Activated naive CD4-positive, alpha-beta T cell treated with anti-CD3 and anti-CD28 coated beads, Interleukin-2, amount 50 U/mL, for 16 hours (primary cell): Measurements from ENCODE around the gene MUC20.
A peak's percentile ranks its signal among the peaks of the same experiment; 100 is the strongest.
"Not testable (repeated sequence)": the region's sequence is repeated elsewhere in the genome, so short reads cannot be mapped to it uniquely, and the experiment has no call there.

Experiments used
- DNase-seq: peaks from one replicate; pipeline ENCODE4 v3.0.0-alpha.2; 2020

The MUC20 gene

DNA sequence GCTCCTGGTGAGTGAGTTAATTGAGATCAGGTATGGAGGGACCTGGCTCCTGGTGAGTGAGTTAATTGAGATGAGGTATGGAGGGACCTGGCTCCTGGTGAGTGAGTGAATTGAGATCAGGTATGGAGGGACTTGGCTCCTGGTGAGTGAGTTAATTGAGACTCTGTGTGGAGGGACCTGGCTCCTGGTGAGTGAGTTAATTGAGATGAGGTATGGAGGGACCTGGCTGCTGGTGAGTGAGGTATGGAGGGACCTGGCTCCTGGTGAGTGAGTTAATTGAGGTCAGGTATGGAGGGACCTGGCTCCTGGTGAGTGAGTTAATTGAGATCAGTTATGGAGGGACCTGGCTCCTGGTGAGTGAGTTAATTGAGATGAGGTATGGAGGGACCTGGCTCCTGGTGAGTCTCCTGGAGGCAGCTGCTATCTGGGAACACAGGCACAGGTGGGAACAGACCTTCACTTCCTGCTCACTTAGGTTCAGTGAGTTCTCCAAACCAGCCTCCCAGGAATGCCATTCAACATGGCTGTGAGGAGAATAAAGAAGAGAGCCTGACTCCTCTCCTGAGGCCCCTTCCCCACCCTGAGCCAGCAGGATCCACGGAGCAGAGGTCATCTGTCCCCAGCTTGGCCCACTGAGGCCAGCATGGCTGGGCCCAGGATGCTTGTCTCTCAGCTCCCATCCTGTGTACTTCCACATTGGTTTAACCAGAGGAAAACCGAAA is 9.5 kb upstream of the MUC20 start:
- DNase-seq, result not testable (repeated sequence)

DNA sequence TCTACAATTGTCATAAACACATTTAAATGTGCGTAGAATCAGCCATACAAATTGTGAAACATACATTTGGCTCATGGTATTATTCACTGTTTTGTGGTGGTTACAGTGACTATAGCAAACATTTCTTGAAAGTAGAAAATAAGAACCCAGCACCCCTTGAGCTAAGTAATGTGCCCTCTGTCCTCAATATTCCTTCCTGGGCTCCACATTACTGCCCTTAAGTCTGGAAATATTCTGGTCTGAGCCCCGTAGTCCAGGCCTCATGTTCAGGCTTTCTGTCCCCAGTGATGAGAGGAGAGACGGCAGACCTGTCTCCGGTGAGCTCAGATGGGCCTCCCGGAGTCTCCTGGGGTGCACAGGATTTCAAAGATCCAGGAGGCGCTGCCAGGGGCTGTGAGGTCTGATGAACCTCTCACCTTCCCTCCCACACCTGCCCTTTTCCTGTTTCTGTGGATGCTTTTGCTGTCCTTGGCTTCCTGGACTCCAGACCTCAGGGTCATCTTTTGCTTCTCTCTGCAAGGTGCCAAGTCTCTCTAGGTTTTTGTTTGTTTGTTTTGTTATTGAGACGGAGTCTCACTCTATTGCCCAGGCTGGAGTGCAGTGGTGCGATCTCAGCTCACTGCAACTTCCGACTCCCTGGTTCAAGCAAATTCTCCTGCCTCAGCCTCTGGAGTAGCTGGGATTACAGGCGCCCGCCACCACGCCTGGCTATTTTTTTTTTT is 8.8 kb upstream of the MUC20 start:
- no peak for DNase-seq

DNA sequence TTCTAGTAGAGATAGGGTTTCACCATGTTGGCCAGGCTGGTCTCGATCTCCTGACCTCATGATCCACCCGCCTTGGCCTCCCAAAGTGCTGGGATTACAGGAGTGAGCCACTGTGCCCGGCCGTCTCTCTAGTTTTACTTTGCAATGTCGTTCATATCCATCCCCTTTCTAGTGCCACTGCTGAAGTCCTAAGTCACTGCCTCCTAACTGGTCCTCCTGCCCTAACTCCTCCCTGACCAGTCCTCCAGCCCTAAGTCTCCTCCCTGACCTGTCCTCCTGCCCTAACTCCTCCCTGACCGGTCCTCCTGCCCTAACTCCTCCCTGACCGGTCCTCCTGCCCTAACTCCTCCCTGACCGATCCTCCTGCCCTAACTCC is 8.3 kb upstream of the MUC20 start:
- not testable (repeated sequence) for DNase-seq

DNA sequence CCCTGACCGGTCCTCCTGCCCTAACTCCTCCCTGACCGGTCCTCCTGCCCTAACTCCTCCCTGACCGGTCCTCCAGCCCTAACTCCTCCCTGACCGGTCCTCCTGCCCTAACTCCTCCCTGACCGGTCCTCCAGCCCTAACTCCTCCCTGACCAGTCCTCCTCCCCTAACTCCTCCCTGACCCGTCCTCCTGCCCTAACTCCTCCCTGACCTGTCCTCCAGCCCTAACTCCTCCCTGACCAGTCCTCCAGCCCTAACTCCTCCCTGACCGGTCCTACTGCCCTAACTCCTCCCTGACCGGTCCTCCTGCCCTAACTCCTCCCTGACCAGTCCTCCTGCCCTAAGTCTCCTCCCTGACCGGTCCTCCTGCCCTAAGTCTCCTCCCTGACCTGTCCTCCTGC is 7.6 kb upstream of the MUC20 start:
- not testable (repeated sequence) for DNase-seq

DNA sequence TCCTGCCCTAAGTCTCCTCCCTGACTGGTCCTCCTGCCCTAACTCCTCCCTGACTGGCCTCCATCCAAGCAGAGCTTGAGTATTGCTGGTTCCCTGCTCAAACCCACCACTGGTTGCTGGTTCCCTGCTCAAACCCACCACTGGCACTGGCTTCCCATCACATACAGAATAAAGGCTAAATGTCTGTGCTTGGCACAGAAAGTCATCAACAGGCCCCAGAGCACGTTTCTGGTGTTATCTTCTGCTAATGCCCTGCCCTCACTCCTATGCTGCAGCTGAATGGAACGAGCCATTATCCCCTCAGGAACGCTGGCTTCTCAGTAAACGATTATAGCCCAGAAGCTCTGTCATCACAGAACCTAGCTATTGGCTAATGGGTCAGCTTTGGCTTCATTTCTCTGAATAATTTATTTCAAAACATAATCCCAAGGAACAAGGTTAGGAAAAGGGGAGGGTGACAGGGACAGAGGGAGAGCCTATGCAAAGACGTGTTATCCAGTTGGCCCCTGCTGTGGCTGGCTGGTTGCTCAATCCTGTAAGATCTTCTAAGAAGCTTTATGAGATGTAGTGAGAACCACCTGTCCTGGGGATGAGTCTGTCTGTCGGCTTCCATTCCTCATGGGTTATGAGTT is 6.3 kb upstream of the MUC20 start:
- DNase-seq, result no peak

DNA sequence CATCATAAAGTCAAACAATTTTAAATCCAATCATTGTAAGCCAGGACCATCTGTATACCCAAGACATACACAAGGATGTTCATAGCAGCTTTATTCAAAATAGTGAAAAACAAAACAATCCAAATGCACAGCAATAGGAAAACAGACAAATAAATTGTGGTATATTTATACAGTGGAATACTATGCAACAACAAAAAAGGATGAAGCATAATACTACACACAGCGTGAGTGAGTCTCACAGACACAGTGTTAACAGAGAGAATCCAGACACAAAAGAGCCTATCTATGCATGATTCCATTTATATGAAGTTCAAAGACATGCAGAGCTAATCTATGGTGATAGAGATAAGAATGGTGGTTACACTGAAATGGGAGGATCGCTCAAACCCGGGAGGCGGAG is 5.6 kb upstream of the MUC20 start:
- DNase-seq, result no peak

DNA sequence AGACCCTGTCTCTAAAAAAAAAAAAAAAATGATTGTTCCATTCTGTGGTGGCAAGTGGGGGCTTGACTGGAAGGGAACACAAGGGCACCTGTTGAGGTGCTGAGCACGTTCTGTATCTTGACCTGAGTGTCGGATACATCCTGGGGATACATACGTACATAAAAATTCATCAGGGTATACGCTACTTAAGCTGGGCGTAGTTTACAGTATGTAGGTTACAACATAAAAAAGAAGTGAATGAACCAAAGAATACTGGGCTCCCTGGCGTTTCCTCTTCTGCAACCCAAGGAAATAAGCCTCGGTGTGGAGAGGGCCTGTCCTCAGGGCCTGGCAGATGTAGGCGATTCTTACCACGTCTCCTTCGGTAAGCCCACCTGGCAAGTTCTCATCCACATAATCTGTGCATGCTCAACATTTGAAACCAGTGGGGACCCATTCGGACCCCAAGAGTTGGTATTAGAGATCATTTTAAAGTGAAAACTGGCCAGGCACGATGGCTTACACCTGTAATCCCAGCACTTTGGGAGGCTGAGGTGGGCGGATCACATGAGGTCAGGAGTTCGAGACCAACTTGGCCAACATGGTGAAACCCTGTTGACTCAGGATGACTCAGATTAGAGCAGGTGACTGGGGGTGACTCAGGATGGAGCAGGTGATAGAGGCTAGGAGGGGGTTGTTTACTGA is 5.1 kb upstream of the MUC20 start:
- peak; percentile 38 for DNase-seq

DNA sequence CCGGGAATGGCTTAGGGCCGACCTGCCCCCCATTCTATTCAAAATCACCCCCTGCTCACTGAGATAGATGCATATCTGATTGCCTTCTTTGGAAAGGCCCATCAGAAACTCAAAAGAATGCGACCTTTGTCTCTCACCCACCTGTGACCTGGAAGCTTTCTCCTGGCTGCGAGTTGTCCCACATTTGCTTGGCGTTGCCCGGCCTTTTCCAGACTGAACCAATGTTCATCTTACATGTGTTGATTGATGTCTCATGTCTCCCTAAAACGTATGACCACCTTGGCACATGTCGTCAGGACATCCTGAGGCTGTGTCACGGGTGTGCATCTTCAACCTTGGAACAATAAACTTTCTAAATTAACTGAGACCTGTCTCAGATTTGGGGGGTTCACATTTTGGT is 3.4 kb upstream of the MUC20 start:
- DNase-seq, result no peak

DNA sequence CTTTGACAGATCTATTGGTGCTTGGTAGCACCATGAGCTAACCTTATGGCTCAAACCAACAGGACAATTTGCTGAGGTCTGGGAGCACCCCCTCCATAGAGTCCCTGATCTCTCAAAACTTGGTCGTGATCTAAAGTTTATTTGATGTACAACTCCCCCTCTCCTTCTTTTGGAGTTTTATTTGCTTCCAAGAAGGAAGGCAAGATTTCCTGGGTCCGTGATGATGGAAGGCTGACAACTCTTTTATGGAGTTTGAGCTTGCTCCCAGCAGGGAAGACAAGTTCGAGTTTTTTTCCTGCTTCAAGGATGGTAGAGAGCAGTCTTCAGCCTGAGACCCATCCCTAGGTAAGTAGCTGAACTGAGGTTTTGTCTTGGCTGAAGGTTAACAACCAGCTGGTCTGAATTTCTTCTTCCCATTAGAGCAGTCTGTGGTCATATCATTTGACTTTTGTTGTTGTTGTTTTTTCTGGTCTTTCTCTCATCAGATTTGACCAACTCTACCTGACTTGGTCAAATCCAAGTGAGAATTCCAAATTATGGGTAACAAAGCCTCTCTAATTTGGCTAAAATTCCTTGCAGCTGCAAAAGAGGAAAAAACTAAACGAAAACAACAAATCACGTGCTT is 2.8 kb upstream of the MUC20 start:
- DNase-seq, result no peak

DNA sequence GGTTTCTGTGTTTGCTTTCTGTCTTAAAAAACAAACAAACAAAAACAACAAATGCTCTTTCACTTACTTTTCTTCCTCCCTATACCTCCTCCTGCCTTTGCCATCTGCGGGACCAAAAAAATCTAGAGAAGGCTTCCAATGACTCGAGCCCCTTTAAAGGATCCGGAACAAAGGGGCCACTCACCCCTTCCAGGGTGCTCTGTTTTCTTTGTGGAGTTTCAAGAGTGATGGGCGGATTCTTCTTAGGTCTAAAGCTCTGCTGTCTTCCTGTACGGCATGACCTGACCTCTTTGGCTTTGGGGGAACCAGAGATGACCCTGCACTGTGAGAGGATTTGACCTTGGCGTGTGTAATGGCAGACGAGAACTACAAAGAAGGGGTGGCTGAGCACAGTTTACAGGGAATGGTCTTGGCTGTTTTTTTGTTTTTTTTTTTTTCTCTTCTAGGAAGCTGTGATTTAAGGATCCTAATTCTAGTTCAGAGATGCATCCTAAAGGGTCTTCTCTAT is 2.2 kb upstream of the MUC20 start:
- DNase-seq, result no peak

DNA sequence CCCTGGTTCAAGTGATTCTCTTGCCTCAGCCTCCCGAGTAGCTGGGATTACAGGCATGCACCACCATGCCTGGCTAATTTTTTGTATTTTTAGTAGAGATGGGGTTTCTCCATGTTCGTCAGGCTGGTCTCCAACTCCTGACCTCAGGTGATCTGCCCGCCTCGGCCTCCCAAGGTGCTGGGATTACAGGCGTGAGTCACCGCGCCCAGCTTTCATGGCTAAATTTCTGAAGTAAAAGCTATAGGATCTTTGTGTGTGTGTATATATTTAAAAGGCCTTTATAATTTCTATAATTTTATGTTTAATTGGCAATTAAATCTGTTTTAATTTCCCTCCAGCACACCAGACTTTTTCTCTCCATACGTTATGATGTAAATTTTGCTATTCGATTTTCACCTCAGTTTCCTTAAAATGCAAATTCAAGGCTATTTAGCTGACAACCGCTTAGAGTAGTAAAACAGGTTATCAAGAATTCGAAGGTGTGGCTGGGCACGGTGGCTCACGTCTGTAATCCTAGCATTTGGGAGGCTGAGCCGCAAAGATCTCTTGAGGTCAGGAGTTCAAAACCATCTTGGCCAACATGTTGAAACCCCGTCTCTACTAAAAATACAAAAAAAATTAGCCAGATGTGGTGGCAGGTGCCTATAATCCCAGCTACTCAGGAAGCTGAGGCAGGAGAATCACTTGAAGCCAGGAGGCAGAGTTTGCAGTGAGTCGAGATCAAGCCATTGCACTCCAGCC is 1.1 kb upstream of the MUC20 start:
- not testable (repeated sequence) for DNase-seq

DNA sequence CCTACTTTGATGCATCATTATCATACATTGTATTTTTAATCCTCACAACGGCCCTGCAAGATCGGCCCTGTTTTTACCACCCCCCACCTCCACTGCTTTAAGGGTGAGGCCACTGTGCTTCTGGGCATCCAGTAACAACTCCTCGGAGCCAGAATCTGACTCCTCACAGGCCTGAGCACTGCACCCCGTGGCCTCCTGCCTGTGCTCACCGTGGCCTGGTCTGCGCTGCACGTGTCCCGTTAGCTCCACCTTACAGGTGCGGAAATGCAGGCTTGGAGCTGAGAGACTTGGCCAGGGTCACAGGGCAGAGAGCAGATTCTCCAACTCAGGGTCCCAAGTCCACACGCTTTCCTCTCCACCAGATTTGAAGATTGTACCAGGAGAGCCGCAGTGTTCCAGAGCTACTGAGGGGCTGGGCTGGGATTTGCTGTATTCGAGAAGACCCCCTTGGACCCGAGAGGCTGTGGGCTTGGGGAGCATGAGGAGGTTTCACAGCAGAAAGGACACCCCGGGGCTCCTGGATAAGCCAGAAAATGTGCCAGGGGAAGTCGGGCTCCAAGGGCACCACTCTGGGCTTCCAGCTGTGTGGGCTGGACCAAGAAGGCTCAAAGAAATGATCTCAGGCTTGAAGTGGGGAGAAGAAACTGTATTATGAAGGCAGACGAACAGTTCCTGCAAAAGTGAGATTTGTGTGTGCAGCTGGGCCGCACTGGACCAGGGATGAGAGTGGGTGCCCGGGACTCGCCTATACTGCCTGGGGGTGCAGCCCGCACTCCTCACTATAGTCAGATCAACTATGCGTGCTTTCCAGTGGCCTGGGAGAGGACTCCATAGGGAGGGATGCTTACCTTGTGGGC is 1.6 kb downstream of the MUC20 start:
- DNase-seq, result not testable (repeated sequence)

DNA sequence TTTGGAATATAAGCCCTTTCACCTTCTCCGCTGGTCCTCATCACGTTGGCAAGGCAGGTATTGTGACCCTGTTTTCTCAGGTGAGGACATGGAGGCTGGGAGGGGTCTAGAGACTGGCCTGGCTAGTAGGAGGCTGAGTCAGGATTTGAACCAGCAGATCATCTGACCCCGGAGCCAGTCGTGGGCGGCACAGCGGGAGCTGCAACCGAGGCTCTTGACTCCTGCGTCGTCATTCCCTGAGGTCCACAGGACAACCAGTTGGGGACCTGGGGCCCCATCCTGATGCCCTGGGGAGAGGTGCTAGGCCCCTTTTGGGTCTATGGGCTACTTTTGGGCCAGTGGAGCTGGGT is 2.2 kb downstream of the MUC20 start:
- not testable (repeated sequence) for DNase-seq

DNA sequence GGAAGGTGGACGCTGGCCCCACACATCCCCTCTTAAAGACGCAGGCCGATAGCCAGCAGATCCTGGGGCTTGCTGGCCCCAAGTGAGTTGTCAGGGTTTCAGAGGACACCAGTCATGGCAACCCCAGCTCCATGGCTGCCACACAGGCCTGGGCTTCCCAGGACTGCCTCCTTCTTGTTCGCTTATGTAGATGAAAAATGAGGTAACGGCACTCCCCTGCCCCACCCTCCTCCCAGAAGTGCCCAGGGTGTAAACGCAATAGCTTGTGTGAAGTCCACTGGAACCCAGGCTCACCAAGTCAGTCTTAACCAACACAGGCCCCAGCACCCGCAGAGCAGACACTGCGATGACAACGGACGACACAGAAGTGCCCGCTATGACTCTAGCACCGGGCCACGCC is 3.6 kb downstream of the MUC20 start:
- not testable (repeated sequence) for DNase-seq

DNA sequence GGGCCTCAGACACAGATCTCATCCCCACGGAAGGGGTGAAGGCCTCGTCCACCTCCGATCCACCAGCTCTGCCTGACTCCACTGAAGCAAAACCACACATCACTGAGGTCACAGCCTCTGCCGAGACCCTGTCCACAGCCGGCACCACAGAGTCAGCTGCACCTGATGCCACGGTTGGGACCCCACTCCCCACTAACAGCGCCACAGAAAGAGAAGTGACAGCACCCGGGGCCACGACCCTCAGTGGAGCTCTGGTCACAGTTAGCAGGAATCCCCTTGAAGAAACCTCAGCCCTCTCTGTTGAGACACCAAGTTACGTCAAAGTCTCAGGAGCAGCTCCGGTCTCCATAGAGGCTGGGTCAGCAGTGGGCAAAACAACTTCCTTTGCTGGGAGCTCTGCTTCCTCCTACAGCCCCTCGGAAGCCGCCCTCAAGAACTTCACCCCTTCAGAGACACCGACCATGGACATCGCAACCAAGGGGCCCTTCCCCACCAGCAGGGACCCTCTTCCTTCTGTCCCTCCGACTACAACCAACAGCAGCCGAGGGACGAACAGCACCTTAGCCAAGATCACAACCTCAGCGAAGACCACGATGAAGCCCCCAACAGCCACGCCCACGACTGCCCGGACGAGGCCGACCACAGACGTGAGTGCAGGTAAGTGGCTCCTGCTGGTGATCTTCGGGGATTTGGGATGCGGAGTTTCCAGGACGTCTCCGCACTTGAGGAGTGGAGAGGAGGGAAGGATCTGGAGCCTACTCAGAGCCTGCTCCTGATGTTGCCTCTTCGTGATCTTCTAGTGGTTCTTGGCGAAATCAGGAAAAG is 5.3 kb downstream of the MUC20 start:
- DNase-seq, result not testable (repeated sequence)

DNA sequence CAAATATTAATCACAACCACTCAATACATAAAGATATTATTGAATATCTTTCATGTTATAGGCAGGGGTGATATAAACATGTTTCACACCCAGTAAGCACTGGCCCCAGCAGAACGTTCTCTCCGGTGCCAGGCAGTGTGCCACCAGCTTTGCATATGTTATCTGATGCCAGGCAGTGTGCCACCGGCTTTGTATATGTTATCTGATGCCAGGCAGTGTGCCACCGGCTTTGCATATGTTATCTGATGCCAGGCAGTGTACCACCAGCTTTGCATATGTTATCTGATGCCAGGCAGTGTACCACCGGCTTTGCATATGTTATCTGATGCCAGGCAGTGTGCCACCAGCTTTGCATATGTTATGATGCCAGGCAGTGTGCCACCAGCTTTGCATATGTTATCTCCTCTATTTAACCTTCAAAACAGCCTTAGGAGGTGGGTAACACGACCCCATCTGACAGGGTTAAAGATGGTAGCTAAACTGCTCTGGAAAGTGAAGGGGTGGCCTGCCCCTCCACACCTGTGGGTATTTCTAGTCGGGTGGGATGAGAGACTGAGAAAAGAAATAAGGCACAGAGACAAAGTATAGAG is 6.9 kb downstream of the MUC20 start:
- DNase-seq, result no peak

DNA sequence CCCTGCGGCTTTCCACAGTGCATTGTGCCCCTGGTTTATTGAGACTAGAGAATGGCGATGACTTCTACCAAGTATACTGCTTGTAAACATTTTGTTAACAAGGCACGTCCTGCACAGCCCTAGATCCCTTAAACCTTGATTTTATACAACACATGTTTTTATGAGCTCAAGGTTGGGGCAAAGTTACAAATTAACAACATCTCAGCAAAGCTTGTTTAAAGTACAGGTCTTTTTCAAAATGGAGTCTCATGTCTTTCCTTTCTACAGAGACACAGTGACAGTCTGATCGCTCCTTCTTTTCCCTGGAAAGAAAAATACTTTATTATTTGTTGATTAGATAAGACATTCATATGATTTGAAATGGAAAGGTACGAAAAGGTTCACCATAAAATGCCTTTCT is 8.0 kb downstream of the MUC20 start:
- DNase-seq, result not testable (repeated sequence)

DNA sequence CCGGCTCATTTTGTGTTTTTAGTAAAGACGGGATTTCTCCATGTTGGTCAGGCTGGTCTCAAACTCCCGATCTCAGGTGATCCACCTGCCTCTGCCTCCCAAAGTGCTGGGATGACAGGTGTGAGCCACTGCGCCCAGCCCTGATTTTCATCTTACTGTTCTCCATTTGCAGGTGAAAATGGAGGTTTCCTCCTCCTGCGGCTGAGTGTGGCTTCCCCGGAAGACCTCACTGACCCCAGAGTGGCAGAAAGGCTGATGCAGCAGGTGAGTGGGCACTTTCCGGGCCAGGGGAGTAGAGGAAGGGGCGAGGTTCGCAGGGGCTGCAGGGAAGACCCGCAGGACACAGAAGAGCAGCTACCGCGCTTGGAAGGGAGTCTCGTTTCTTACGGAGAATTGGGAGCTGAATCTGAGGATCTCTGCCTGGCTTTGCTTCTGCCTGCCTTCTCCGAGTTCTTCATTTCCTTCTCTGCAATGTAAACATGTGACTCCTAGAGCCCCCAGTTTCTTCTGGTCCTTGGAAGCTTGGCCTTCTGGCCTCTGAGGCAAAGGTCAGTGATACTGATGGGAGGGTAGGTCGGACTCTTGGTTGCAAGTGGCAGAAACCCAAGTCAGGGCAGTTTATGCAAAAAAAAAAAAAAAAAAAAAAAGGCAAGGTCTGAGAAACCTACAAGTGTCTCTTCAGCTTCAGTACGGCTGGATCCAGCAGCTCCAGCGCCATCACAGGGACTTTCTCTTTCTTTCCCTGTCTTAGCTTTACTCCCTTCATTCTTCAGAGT is 8.9 kb downstream of the MUC20 start:
- no peak for DNase-seq

DNA sequence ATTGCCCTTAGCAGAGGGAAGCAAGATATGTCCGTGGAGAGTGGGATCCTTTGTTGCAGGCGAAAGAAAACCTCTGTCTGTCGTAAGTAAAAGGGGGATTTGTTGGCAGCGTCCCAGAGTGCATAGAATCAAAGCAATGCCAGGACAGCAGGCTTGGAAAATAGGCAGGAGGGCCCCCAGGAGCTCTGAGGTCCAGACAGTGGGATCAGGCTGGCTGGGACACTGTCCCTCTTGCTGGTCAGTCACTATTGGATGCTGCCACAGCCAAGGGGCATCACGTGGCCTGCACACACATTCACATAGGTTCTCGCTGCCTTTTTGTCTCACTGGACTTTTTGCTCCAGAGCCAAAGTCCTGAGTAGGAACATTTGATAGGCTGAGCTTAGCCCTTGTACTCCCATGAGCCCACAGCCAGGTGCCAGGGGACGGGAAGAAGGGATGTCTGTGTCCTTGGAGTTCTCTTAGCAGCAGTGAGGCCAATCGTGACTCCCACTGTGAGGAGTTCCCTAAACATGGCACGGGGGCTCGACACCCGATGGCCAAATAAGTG is 10.7 kb downstream of the MUC20 start:
- no peak for DNase-seq
